Subcutaneous adipose tissue (tissue), 4 donors: Measurements from ENCODE around the gene MEAK7. TPM values are rescaled to one million over a fixed set of nuclear protein-coding genes. Genes with fewer than 3 reads are reported as not detected.

Experiments
- total RNA-seq, 4 donors: library from RNA; depleted of rRNA; stranded (reverse); fragments of >200 nt; gene quantifications; one replicate each; pipeline ENCODE4 v1.1.0, GENCODE V29; 2016
- TF ChIP-seq, protein P1 (sequence below): fragments of 450-650 bp; IDR thresholded peaks from one replicate; pipeline ENCODE4 v1.5.1; 2016; ENCODE audit warnings: low read depth, mild to moderate bottlenecking, control low read depth, antibody characterized with exemption, moderate library complexity

MEAK7 gene
- total RNA-seq, 4 donors from 2014 or later, result 4.2 to 14.3 (median 11.8) TPM

DNA sequence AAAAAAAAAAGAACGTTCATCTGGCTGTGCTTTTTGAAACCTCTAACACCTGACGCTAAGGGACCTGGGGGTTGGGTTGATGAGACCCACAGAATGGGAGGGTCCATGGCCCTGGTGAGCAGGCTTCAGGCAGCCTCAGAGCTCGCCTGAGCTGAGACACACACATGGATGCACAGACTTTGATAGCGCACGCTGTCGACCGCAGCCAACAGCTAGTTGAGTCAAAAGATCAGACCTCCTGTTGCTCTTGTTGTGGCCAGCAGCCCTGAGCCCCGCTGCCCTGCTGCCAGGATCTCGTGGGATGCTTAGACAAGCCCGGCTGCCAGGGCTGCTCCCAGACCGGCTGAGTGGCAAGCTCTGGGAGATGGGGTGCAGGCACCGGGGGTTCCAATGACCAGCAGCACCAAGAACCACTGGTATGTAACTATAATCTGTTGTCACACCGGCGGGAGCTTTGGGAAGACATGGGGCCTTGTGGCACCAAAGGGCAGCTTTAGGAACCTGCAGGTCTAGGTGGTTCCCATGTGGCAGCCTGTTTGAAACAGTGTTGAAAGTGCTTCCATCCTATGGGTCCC lies 20.0 kb upstream of the MEAK7 start:
- TF ChIP-seq, protein P1, sequence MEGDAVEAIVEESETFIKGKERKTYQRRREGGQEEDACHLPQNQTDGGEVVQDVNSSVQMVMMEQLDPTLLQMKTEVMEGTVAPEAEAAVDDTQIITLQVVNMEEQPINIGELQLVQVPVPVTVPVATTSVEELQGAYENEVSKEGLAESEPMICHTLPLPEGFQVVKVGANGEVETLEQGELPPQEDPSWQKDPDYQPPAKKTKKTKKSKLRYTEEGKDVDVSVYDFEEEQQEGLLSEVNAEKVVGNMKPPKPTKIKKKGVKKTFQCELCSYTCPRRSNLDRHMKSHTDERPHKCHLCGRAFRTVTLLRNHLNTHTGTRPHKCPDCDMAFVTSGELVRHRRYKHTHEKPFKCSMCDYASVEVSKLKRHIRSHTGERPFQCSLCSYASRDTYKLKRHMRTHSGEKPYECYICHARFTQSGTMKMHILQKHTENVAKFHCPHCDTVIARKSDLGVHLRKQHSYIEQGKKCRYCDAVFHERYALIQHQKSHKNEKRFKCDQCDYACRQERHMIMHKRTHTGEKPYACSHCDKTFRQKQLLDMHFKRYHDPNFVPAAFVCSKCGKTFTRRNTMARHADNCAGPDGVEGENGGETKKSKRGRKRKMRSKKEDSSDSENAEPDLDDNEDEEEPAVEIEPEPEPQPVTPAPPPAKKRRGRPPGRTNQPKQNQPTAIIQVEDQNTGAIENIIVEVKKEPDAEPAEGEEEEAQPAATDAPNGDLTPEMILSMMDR, result no peak

- TF ChIP-seq, protein P1, result no peak
Observed at GRCh38 chr16:84521497-84521770, 17.0 kb upstream of the MEAK7 start.

- TF ChIP-seq, protein P1, result no peak
Observed at GRCh38 chr16:84520725-84521496, 16.5 kb upstream of the MEAK7 start.

GRCh38 chr16:84519855-84520254 lies 15.4 kb upstream of the MEAK7 start:
- TF ChIP-seq, protein P1, result no peak

- TF ChIP-seq, protein P1, result no peak
Observed at GRCh38 chr16:84518804-84519341, 14.4 kb upstream of the MEAK7 start.

DNA sequence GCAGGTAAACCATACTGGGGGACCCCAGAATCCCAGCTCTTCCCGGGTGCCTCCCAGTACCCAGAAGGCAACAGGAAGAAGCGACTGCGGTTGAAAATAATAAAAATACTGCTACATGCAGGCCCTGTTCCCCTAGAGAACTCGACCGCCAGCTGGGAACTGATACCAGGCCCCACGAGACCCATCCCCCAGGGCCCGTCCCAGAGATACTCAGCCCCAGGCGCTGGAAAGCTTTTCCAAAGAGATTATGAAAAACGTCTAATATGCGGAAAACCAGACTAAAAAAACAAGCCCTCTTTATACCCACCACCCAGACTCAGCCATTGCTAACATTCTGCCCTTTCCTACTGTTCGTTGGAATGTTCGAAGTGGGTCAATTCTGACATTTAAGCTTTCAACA lies 12.9 kb upstream of the MEAK7 start:
- TF ChIP-seq, protein P1, result no peak
